Measurements from ENCODE around the gene OLFML2A. TPM values are rescaled to one million over a fixed set of nuclear protein-coding genes. Genes with fewer than 3 reads are reported as not detected.
"Not testable (repeated sequence)": the region's sequence is repeated elsewhere in the genome, so short reads cannot be mapped to it uniquely, and the experiment has no call there.

OLFML2A gene
- total RNA-seq, 2 donors from 2014 or later, result 5.4 to 6.7 TPM

GRCh38 chr9:124831642-124832364, 54.9 kb downstream of the OLFML2A start:
- Histone ChIP-seq H3K27me3 (replicated peaks; ENCODE audit: insufficient read depth) (no peaks in the 10 kb centered on the region), H3K9me3 (no peaks in the 10 kb centered on the region), H3K36me3 (no peaks in the 10 kb centered on the region), H3K4me3 (no peak overlapping the region), H3K4me1 (ENCODE audit: control insufficient read depth in 1 of 2, low read depth in 2 of 2) (peaks cover 0 to 9% of the 10 kb centered on the region in 2 donors), H3K27ac (no peak overlapping the region)
- ATAC-seq (ENCODE audit: insufficient number of reproducible peaks, low FRiP score, low read depth) (no peak), DNase-seq (ENCODE audit: low spot score) (no peak)
- no peak for TF ChIP-seq CTCF (IDR thresholded peaks at IDR 0.05)

GRCh38 chr9:124834591-124834990, 57.7 kb downstream of the OLFML2A start:
- no peaks in the 10 kb centered on the region for H3K36me3 ChIP-seq
- no peak overlapping the region for H3K27ac ChIP-seq
- TF ChIP-seq CTCF (IDR thresholded peaks at IDR 0.05), result no peak
- ATAC-seq (ENCODE audit: insufficient number of reproducible peaks, low FRiP score, low read depth) (no peak), DNase-seq (ENCODE audit: low spot score) (no peak)
- H3K9me3 ChIP-seq, result no peaks in the 10 kb centered on the region
- H3K4me3 ChIP-seq, result no peak overlapping the region
- H3K4me1 ChIP-seq (ENCODE audit: control insufficient read depth in 1 of 2, low read depth in 2 of 2), result peaks cover 0 to 9% of the 10 kb centered on the region in 2 donors
- no peaks in the 10 kb centered on the region for H3K27me3 ChIP-seq (replicated peaks; ENCODE audit: insufficient read depth)

GRCh38 chr9:124835026-124835557, 58.2 kb downstream of the OLFML2A start:
- H3K27ac ChIP-seq, result no peak overlapping the region

GRCh38 chr9:124838132-124838531, 61.2 kb downstream of the OLFML2A start:
- not testable (repeated sequence) for ATAC-seq (ENCODE audit: insufficient number of reproducible peaks, low FRiP score, low read depth); DNase-seq (ENCODE audit: low spot score); H3K4me3 ChIP-seq; H3K4me1 ChIP-seq (ENCODE audit: control insufficient read depth in 1 of 2, low read depth in 2 of 2); H3K27ac ChIP-seq; H3K36me3 ChIP-seq; H3K9me3 ChIP-seq; H3K27me3 ChIP-seq (replicated peaks; ENCODE audit: insufficient read depth)

More at GRCh38 chr9:124835026-124835557, 58.2 kb downstream of the OLFML2A start:
- H3K4me1 ChIP-seq (ENCODE audit: control insufficient read depth in 1 of 2, low read depth in 2 of 2), result peaks cover 0 to 9% of the 10 kb centered on the region in 2 donors
- ATAC-seq (ENCODE audit: insufficient number of reproducible peaks, low FRiP score, low read depth), result no peak
- H3K36me3 ChIP-seq, result no peaks in the 10 kb centered on the region
- no peak for DNase-seq (ENCODE audit: low spot score)
- no peaks in the 10 kb centered on the region for H3K27me3 ChIP-seq (replicated peaks; ENCODE audit: insufficient read depth)
- H3K9me3 ChIP-seq, result no peaks in the 10 kb centered on the region
- no peak for TF ChIP-seq CTCF (IDR thresholded peaks at IDR 0.05)
- H3K4me3 ChIP-seq, result no peak overlapping the region

- not testable (repeated sequence) for ATAC-seq (ENCODE audit: insufficient number of reproducible peaks, low FRiP score, low read depth); H3K27ac ChIP-seq; H3K9me3 ChIP-seq; DNase-seq (ENCODE audit: low spot score); H3K27me3 ChIP-seq (replicated peaks; ENCODE audit: insufficient read depth); H3K4me1 ChIP-seq (ENCODE audit: control insufficient read depth in 1 of 2, low read depth in 2 of 2); H3K36me3 ChIP-seq
- peak overlapping the region; percentile 36 for H3K4me3 ChIP-seq
Observed at GRCh38 chr9:124838567-124839275, 61.8 kb downstream of the OLFML2A start.

- no peak overlapping the region for H3K27ac ChIP-seq
Observed at GRCh38 chr9:124839612-124840299, 62.8 kb downstream of the OLFML2A start.

More at GRCh38 chr9:124839612-124840299, 62.8 kb downstream of the OLFML2A start:
- Histone ChIP-seq H3K4me3 (no peak overlapping the region), H3K36me3 (no peaks in the 10 kb centered on the region), H3K9me3 (no peaks in the 10 kb centered on the region), H3K27me3 (replicated peaks; ENCODE audit: insufficient read depth) (no peaks in the 10 kb centered on the region), H3K4me1 (ENCODE audit: control insufficient read depth in 1 of 2, low read depth in 2 of 2) (peaks cover 0 to 8% of the 10 kb centered on the region in 2 donors)
- DNase-seq (ENCODE audit: low spot score), result no peak
- ATAC-seq (ENCODE audit: insufficient number of reproducible peaks, low FRiP score, low read depth), result no peak
- no peak for TF ChIP-seq CTCF (IDR thresholded peaks at IDR 0.05)

All from thoracic aorta (tissue), 2 donors.